HG02798 (cell line): ENCODE results near the gene FGGY.
A peak's percentile ranks its signal among the peaks of the same experiment; 100 is the strongest.

ENCODE experiments used
- ATAC-seq: cut with Tn5 transposase; IDR thresholded peaks from one replicate; pipeline ENCODE4 v1.9.1; 2021; ENCODE audit warnings: mild to moderate bottlenecking; ENCODE audit not compliant: unreplicated experiment, poor library complexity

FGGY gene

DNA sequence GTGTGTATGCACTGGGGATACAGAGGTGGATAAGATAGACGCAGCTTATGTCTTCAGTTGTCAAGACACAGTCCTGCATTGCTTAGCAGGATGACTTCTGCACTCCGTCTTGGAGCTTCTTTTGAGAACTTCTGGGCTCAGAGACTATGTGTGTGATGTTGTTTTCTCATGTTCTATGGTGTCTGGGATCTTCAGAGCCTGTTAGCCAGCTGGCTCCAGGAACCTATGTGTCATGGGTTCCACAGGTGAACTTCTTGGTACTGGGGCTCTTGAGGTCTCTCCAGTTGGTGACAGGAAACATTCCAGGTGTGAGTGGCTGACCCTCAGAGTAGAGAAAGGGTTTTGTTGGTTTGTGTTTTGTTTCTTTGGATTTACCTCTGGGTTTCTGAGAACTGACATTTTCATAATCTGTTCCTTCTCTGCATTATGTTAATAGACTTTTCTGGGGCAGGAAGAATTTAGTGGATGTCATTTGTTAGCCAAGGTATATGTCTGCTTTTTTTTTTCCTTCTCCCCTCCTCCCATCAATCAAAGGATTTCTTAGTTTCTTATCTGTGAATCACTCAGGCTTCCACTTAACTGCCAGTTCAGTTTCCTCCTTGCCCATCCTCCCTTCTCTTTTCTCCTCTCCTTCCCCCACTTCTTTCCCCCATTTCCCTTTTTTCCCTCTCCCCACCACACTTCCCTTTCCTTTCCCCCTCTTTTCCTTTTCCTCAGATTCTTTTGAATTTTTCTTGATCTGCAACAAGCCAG is 18.1 kb downstream of the FGGY start:
- no peak for ATAC-seq

DNA sequence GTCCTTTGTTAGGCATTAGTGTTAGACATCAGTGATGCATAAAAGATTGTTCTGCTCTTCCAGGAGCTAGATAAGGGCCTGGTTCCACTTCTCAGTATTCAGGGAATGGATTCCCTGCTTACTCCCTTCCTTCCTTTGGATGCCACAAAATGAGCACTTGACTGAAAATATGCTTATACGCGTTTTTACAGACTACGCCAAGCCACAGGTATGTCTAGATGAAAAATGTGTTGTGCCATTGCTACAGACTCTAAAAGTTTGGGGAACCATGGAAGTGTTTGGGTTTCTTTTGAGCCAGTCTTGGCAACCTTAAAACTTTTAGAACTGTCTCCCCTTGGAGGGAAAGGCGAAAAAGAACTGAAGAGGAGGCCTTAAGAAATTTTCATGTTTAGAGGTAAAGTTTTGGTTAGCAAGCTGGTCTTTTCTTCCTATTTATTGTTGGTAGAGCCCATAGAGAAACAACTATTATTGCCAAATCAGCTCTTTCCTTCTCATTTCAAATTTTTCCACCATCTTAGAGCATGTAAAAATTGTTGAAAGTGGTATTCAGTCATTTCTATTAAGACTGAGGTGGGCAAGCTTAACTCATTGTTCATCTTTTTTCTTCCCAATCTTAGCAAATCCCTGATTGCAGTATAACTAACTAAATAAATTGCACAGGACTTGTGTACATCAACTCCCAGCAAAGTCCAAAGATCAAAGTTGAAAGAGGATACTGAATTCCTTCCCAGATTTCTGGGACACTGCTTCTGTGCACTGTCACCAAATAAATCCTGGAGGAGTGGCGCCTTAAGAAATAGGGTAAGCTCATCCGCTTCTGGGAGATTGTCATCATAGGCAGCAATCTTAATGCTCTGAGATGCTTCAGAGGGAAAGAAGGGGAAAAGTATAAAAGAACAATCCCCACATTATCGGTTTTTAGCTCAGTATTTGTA is 18.9 kb downstream of the FGGY start:
- no peak for ATAC-seq

DNA sequence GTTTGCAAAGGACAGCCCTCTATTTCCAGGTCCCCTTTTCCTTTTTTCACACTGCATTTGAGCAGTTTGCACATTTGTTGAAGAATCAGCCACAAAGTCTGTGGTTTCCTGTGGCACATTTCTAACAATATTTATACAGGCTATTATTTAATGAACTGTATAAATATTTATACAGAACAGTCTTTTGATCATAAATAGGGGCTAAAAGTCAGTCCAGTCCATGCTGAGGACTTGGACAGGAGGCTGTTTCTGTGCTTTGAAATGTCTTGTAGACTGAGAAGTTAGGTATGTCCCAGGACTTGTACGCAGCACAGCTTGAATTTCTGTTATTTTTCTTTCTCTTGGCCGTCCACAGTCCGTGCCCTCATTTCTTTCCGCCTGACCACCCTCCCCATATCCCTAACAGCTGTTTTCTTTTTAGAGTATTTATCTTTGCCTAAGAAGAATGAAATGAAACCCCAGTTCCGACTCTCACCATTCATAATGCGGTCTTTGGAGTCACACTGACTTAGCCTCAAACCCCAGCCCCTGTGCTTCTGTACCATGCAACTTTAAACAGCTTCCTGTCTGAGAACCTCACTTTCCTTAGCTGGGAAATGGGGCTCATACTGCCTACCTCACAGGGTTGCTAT is 19.7 kb downstream of the FGGY start:
- peak; percentile 53 for ATAC-seq

DNA sequence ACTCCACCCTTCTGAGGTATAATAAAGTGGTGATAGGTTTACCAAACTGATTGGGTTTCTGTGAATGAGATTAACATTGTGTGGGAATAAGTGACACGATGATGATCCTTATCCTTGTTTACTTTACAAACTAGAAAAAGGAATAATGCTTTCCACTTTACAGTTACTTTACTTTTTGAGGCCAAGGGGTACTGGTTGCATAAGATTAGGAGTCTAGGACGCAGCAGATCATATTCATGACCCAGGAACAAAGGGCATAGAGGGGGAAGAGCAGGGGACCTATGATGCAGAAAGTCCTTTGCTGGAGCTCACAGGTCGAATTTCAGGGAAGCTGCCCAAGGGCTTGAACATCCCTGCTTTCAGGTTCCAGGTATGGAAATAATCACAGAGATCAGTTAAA is 20.4 kb downstream of the FGGY start:
- no peak for ATAC-seq

DNA sequence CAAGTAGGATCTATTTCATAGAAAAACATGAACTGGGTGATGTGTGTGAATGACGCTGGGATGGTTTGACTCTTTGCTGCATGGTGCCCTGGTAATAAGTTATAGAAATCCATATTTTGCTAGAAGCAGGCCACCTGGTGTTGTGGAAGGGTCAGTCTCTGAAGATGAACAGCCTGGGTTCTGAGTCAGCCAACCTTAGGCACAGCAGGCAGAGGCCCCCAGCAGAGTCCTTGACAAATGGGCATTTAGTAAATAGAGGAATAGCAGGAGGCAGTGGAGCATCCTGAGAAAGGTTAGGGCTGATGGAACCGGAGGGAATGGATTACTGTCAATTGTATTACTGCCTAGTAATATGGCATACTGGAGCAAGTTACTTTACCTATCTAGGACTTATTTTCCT is 20.9 kb downstream of the FGGY start:
- no peak for ATAC-seq

DNA sequence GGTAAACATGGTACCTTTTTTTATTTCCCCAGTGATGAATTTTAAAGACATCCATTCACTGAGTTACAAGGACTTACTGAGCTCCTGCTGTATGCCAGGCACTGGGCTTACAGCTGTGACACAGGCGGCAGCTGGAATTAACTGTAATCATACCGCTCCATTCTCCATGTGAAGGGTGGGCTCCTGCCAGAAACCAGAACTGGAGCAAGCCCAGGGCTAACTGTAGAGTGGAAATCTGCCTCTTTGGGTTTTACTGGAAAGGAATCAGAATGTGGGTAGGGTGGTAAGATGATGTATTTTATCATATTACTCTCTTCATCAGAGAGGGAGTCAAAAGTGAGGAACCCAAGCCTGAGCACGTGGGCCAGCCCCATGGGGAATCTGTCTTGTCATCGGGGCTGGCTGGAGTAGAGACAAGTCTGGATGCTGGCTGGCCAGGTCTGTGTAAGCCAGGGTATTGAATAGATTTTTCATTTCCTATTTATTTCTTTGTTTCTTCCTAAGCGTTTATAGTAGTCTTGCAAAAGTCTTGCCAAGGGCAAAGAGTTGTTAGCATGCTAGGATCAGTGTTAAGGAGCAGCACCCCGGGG is 21.5 kb downstream of the FGGY start:
- ATAC-seq, result no peak

DNA sequence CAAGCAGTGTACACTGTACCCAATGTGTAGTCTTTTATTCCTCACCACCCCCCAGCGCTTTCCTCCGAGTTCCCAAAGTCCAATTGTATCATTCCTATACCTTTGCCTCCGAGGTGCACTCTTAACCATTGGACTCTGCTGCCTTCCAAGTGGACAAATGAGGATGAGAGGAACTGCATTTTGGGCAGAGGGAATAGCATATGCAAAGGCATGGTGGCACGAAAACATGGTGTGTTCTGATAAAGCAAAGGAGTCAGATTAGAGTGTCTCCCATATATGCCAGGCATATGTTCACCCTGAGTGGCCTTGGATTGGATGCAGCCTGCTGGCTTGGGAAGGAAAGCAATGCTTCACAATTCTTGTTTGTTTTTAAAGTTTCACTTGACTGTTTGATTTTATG is 25.5 kb downstream of the FGGY start:
- no peak for ATAC-seq

DNA sequence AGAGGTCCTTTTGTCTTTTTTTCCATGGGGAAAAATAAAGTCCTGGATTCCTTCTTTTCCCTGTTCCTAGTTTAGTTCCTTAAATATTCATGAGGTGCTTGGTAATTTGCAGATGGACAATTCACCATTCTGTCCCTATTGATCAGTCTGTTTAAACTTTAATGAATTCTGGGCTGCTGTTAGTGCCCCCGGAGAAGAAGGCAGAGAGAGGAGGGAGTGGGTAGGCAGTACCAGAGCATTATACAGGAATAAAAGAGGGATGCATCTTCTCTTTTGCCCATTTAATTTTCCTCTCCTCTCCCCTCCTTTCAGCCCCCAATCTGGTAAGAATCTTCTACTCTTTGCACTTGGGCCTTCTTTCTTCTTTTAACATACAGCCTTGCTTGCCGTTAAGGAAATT is 25.9 kb downstream of the FGGY start:
- no peak for ATAC-seq

DNA sequence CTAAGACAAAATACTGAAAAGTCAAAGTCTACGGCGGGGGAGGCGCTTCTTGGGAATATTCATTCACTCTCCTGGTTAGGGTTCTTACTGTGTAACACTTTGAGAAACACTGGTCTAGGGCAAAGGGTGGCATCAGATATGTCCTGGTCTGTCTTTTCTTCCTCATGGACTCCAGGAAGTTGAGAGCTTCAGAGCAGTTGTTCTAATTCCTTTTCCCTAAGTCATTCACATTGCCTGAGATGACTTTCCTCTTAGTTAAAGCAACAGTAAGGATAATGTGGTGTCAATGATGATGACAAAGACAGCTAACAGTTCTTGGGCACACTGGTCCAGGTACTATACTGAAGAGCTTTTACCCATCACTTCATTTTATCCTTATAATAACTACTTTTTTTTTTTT is 27.0 kb downstream of the FGGY start:
- ATAC-seq, result no peak

DNA sequence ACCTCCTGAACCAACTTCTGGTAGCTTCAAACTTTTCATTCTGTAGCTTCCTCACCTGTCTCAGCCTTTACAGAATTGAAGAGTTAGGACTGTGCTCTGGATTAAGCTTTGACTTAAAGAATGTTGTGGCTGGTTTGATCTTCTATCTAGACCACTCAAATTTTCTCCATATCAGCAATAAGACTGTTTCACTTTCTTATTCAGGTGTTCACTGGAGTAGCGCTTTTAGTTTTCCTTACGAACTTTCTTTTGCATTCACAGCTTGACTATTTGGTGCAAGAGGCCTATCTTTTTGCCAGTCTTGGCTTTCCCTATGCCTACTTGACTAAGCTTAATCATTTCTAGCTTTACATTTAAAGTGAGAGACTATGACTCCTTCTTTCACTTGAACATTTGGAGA is 31.5 kb downstream of the FGGY start:
- ATAC-seq, result no peak

DNA sequence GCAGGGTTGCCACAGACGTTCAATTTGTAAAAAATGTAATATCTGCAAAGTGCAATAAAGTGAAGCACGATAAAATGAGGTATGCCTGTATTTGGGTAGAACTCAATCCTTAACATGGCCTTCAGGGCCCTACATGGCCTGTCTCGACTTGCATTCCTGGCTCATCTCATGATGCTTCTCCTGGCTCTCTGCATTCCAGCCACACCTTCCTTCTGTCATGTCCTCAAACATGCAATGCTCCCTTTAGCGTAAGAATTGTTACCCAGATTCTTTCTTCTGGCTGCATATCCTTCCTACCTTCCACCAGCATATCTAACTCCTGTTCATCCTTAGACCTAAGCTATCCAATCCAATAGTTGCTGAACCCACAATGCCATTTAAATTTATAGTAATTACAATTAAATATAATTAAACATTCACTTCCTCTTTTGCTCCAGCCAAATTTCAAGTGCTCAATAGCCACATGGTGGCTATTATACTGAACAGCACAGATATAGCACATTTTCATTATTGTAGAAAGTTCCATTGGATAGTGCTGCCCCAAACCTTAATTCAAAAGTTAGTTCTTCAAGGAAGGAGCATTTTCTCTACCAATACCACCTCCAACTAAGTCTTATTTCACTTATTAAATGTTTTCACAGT is 32.6 kb downstream of the FGGY start:
- no peak for ATAC-seq

DNA sequence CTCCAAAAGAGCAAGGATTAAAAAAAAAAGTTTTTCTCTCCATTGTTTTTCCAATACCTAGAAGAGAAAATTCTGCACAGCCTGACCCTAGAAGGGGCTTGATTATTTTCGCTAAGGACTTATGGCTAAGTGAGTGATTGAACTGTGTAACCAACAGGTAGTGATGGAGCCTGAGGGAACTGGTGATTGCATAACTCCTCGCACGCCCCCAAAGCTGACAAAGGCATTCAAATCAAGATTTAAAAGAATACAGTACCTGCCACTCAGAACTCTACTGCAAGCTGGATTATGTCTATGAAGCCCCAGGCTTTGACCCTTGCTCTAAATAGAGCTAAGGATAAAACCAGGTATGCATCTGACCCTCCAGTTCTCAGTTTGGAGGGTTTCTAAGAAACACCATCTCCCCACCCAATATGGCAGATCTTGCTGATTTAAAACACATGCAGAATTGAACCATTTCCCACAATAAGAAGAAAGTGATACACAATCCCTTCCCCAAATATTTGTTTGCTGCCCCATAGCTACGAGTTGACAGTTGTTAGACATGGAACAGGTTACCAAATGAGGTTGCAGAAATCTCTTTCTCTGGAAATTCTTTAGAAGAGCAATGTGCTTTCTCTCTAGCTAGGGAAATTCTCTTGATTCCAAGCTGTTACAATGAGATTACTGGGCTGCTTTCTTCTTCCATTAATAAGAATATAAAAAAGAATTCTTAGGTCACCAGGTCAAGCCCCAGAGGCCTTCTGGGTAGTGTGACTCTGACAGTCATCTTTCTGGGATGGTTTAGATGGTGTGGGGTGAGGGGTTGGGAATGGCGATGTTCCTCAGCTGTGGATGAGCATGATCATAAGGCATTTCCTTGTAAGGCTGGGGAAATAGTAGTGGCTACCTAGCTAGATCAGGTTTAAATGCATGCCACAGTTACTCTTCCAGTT is 35.1 kb downstream of the FGGY start:
- no peak for ATAC-seq

DNA sequence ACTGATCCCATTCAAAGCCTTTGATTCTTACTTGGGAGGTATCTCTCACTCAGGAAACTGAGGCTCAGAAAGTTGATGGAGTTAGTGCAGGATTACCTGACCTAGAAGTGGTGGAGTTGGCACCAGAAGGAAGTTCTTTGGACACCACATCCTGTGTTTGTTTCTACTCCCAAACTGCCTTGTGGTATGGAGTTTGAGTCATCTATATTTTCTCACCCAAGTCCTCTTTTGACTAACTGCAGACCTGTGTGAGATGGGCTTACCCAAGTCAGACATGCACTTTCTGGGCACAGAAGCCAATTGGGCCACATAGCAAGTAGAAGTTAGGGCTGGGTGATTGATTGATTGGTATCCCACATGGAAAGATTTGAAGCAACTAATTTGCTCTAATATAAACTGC is 36.1 kb downstream of the FGGY start:
- peak; percentile 43 for ATAC-seq

DNA sequence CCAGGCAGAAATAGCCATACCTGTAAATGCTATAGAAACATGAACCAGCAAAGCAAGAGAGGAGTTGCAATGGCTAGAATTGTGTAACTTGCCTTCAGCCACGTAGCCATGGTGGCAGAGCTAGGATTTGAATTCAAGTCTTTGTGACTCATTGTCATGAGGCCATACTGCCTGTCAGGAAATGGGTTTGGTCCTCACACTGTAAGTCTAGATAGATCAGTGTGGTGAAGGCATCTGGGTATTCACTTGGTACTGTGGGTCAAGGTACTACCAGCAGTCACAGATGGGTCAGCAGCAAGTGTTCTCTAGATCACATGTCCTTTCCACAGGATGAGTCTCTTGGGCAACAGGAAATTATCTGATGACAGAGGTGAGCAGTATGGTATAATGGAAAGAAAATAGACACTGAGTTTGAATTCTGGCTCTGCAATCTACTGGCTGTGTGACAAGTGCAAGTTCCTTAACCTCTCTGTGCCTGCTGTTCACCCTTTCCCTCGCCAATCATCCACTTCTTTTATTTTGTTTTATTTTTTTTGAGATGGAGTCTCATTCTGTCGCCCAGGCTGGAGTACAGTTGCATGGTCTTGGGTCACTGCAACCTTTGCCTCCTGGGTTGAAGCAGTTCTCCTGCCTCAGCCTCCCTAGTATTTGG is 36.9 kb downstream of the FGGY start:
- ATAC-seq, result no peak

DNA sequence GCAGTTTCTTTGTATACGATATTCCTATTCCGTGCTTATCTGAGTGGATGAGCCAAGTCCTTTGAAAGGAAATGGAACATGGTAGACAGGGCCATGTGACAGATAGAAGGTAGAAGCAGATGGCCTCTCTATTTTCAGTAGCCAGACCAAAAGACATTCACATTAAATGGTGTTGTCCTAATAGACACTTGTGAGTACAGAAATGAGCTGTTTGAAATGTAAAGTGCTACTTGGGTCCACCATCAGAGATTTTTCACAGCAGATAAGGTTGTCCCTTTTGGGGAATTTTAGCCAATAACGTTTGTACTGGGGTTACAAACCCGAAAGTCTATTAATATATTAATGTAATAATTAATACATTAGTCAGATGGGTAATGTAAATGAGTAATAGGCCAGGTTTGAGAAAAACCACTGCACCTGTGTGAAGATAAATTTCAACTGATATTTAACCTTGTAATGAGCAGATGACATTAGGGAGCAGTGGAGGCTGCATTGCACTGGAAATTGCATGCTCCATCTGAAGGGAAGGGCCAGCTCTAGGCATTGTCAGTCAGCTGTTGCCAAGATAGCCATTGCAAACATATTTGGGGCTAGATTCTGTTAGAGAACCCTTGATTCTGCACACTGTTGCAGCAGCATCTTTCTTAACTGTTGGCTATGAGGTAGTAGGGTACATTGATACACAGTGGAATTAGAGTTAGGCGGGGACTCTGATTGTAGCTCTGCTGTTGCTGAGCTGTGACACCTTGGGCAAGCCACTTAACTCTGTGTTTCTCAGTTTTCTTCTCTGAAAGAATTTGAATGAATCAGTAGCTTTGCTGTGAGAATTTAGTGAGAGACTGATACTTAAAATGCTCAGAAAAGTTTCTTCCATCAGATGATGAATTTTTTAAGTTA is 43.8 kb downstream of the FGGY start:
- peak; percentile 55 for ATAC-seq

DNA sequence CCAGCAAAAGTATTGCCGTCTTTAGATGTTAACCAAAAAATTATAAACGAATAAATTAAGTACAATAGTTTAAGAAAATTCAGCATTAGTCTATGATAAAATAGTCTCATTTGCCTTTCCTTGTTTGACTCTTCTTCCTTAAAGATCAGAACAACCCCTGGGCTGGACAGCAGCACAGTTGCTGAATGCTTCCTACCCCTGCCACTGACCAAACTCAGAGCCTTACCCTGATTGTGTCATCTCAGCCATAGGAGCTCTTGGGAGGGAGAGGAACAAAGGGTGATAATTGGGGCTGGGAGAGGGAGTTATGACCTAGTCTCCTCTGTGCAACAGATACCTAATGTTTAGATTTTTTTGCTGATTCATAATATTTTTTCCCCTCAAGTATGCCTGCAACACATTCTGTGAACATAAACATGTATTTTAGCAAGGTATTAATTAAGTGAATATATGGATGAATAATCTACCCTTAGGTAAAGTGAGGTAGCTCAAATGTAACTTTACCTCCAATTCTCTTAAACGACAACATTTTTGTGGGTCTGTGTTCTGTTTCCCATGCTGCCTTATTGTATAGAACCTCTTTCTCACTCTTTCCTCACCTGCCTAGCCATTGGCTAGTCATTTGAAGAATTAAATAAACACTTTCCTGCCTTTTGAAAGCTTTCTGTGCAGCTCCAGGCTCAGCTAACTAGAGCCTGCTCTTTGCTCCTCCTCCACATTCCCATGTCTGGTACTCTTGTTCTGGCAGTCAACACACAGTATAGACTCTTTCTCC is 46.1 kb downstream of the FGGY start:
- no peak for ATAC-seq

DNA sequence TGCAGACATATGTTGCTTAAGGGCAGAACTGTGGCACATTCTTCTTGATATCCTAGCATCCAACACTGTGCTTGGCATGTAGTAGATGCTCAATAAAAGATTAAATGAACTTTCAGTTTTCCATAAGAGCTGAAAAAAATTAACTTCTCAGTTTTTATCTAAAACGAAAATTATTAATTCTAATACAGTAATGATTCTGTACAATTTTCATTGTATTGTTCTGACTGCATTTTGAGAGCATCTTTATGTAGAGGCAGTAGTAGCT is 46.6 kb downstream of the FGGY start:
- ATAC-seq, result no peak
